Embryonic facial prominence (tissue), 1 donor: Measurements from ENCODE around the gene HIGD1C.

Source experiments
- DNase-seq: peaks from one replicate; pipeline ENCODE4 v3.0.0-alpha.2; 2016; ENCODE audit errors: extremely low spot score

The HIGD1C gene

GRCh38 chr12:51018956-51019355, 66.6 kb downstream of the HIGD1C start:
- DNase-seq, result no peak

- DNase-seq, result no peak
Observed at GRCh38 chr12:51019927-51020326, 67.6 kb downstream of the HIGD1C start.
